Measurements from ENCODE around the gene DNAL4. TPM values are rescaled to one million over a fixed set of nuclear protein-coding genes. Genes with fewer than 3 reads are reported as not detected.

DNAL4 gene
- total and polyA plus RNA-seq, 3 donors from 2014 or later, result 54.4 to 107 (median 76.8) TPM

GRCh38 chr22:38738475-38739070 lies 55.4 kb downstream of the DNAL4 start:
- WGBS, 2 donors, result 92 to 98% methylated on average over 13 to 18 of the region's 18 CpGs
- DNase-seq, result no peak
- intact Hi-C loops (cut with DNase I; ENCODE audit: low total_unique reads), result no loop called here

GRCh38 chr22:38737302-38738060 lies 56.5 kb downstream of the DNAL4 start:
- Histone ChIP-seq H3K27me3 (no peaks in the 10 kb centered on the region), H3K4me3 (no peak overlapping the region), H3K36me3 (ENCODE audit: low read depth, missing control alignments) (no peaks in the 10 kb centered on the region), H3K27ac (no peak overlapping the region), H3K4me1 (peaks cover 4% of the 10 kb centered on the region), H3K9me3 (no peaks in the 10 kb centered on the region)
- WGBS, 2 donors, result 85 to 86% methylated on average over 21 of the region's 21 CpGs
- no peak for TF ChIP-seq CTCF (IDR thresholded peaks at IDR 0.05)
- no peak for TF ChIP-seq POLR2A (IDR thresholded peaks at IDR 0.05)
- intact Hi-C loops (cut with DNase I; ENCODE audit: low total_unique reads), result no loop called here
- DNase-seq, result no peak

More at GRCh38 chr22:38738475-38739070, 55.4 kb downstream of the DNAL4 start:
- Histone ChIP-seq H3K27me3 (no peaks in the 10 kb centered on the region), H3K9me3 (no peaks in the 10 kb centered on the region), H3K4me3 (no peak overlapping the region), H3K27ac (no peak overlapping the region), H3K36me3 (ENCODE audit: low read depth, missing control alignments) (no peaks in the 10 kb centered on the region), H3K4me1 (no peaks in the 10 kb centered on the region)
- TF ChIP-seq POLR2A (IDR thresholded peaks at IDR 0.05) (no peak), CTCF (IDR thresholded peaks at IDR 0.05) (no peak)

GRCh38 chr22:38736257-38736570 lies 57.7 kb downstream of the DNAL4 start:
- no peak for DNase-seq
- intact Hi-C loops (cut with DNase I; ENCODE audit: low total_unique reads), result no loop called here
- peaks cover 4% of the 10 kb centered on the region for H3K4me1 ChIP-seq
- H3K4me3 ChIP-seq, result no peak overlapping the region
- H3K9me3 ChIP-seq, result no peaks in the 10 kb centered on the region
- H3K27me3 ChIP-seq, result no peaks in the 10 kb centered on the region
- H3K27ac ChIP-seq, result no peak overlapping the region
- TF ChIP-seq CTCF (IDR thresholded peaks at IDR 0.05), result no peak
- no peak for TF ChIP-seq POLR2A (IDR thresholded peaks at IDR 0.05)
- WGBS, 2 donors, result 86 to 90% methylated on average over 7 of the region's 7 CpGs
- H3K36me3 ChIP-seq (ENCODE audit: low read depth, missing control alignments), result no peaks in the 10 kb centered on the region

- no peak overlapping the region for H3K27ac ChIP-seq
- H3K4me1 ChIP-seq, result peaks cover 4% of the 10 kb centered on the region
- H3K27me3 ChIP-seq, result no peaks in the 10 kb centered on the region
- no peak overlapping the region for H3K4me3 ChIP-seq
- TF ChIP-seq POLR2A (IDR thresholded peaks at IDR 0.05), result no peak
- no peak for TF ChIP-seq CTCF (IDR thresholded peaks at IDR 0.05)
- H3K36me3 ChIP-seq (ENCODE audit: low read depth, missing control alignments), result no peaks in the 10 kb centered on the region
- H3K9me3 ChIP-seq, result no peaks in the 10 kb centered on the region
- DNase-seq, result no peak
- intact Hi-C loops (cut with DNase I; ENCODE audit: low total_unique reads), result no loop called here
- WGBS, 2 donors, result 88% methylated on average over 15 of the region's 15 CpGs
Observed at GRCh38 chr22:38735465-38736256, 58.3 kb downstream of the DNAL4 start.
